ENCODE data around the gene ADAMTS17. TPM values are rescaled to one million over a fixed set of nuclear protein-coding genes. Genes with fewer than 3 reads are reported as not detected.

Gene ADAMTS17
- total and polyA plus RNA-seq, 4 donors = 0.28 to 46.9 (median 9.1) TPM

DNA sequence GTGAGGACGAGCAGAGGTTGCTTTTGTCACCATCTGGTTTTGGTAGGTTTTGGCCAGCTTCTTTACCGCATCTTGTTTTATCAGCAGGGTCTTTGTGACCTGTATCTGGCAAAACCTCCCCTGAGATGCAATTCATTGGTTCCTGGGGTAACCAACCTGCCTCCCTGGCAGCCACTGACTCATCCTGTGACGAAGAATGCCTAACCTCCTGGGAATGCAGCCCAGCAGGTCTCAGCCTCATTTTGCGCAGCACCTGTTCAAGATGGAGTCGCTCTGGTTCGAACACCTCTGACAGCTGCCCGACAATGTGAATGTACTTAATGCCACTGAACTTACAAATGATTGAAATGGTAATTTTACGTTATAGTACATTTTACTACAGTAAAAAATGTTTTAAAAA is 6.8 kb upstream of the ADAMTS17 start (continued):
- TF ChIP-seq, protein P1, sequence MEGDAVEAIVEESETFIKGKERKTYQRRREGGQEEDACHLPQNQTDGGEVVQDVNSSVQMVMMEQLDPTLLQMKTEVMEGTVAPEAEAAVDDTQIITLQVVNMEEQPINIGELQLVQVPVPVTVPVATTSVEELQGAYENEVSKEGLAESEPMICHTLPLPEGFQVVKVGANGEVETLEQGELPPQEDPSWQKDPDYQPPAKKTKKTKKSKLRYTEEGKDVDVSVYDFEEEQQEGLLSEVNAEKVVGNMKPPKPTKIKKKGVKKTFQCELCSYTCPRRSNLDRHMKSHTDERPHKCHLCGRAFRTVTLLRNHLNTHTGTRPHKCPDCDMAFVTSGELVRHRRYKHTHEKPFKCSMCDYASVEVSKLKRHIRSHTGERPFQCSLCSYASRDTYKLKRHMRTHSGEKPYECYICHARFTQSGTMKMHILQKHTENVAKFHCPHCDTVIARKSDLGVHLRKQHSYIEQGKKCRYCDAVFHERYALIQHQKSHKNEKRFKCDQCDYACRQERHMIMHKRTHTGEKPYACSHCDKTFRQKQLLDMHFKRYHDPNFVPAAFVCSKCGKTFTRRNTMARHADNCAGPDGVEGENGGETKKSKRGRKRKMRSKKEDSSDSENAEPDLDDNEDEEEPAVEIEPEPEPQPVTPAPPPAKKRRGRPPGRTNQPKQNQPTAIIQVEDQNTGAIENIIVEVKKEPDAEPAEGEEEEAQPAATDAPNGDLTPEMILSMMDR (IDR thresholded peaks at IDR 0.05; ENCODE audit: low read depth, low read length, missing input control) = no peak
- TF ChIP-seq EGR1 (IDR thresholded peaks at IDR 0.05; ENCODE audit: low read depth in 2 of 2) (no peak), HNF4A (conservative IDR thresholded peaks at IDR 0.05) (no peak), RAD21 (IDR thresholded peaks at IDR 0.05) (no peak), TAF1 (conservative IDR thresholded peaks at IDR 0.05) (no peak)

- Histone ChIP-seq H3K4me3 (ENCODE audit: low read depth in 1 of 3, low read length in 3 of 3) (no peak overlapping the region), H3K27me3 (ENCODE audit: control insufficient read depth in 4 of 4, insufficient read depth in 4 of 4, low read length in 3 of 4) (no peaks in the 10 kb centered on the region), H3K9ac (ENCODE audit: low read depth in 1 of 2, low read length in 2 of 2) (no peak overlapping the region), H3K4me1 (ENCODE audit: control insufficient read depth in 4 of 4, insufficient read depth in 4 of 4, low read length in 3 of 4) (peaks cover 2 to 50% (median 11%) of the 10 kb centered on the region in 4 donors), H3K36me3 (ENCODE audit: control insufficient read depth in 4 of 4, insufficient read depth in 3 of 4, low read depth in 1 of 4, low read length in 3 of 4) (no peaks in the 10 kb centered on the region), H3K9me3 (ENCODE audit: control insufficient read depth in 4 of 4, low read length in 3 of 4) (no peaks in the 10 kb centered on the region), H3K27ac (ENCODE audit: low read depth in 1 of 2, low read length in 2 of 2) (peak overlapping the region; percentile 61 to 64)
- DNase-seq (ENCODE audit: low spot score) = no peak
- TF ChIP-seq RXRA (IDR thresholded peaks at IDR 0.05) (peak; percentile 81 to 84), EGR1 (IDR thresholded peaks at IDR 0.05; ENCODE audit: low read depth in 2 of 2) (no peak), HNF4A (conservative IDR thresholded peaks at IDR 0.05) (peak; percentile 71), REST (IDR thresholded peaks at IDR 0.05) (peak; percentile 30), RAD21 (IDR thresholded peaks at IDR 0.05) (peak in 1 of 2 donors; percentile 17), SP1 (IDR thresholded peaks at IDR 0.05) (peak; percentile 85), GABPA (IDR thresholded peaks at IDR 0.05 in 1 of 2, conservative IDR thresholded peaks at IDR 0.05 in 1 of 2) (no peak), TAF1 (conservative IDR thresholded peaks at IDR 0.05) (no peak), HNF4G (IDR thresholded peaks at IDR 0.05) (no peak), YY1 (IDR thresholded peaks at IDR 0.05) (peak; percentile 39), FOXA2 (IDR thresholded peaks at IDR 0.05) (peak; percentile 80), FOXA1 (IDR thresholded peaks at IDR 0.05) (no peak), NR2F2 (IDR thresholded peaks at IDR 0.05) (peak; percentile 8), ATF3 (IDR thresholded peaks at IDR 0.05) (peak; percentile 40), JUND (IDR thresholded peaks at IDR 0.05) (peak in 1 of 2 donors; percentile 85), ZBTB33 (IDR thresholded peaks at IDR 0.05) (peak; percentile 48)
- TF ChIP-seq, protein P1 (IDR thresholded peaks at IDR 0.05; ENCODE audit: low read depth, low read length, missing input control) = no peak
- TF ChIP-seq, protein P2, sequence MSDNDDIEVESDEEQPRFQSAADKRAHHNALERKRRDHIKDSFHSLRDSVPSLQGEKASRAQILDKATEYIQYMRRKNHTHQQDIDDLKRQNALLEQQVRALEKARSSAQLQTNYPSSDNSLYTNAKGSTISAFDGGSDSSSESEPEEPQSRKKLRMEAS (IDR thresholded peaks at IDR 0.05) = peak; percentile 33
- WGBS = 65% methylated on average over 2 of the region's 2 CpGs
These were observed 5.2 kb upstream of the ADAMTS17 start for GRCh38 chr15:100346866-100347512.
